Measurements from ENCODE around the gene MLXIP.

DNA sequence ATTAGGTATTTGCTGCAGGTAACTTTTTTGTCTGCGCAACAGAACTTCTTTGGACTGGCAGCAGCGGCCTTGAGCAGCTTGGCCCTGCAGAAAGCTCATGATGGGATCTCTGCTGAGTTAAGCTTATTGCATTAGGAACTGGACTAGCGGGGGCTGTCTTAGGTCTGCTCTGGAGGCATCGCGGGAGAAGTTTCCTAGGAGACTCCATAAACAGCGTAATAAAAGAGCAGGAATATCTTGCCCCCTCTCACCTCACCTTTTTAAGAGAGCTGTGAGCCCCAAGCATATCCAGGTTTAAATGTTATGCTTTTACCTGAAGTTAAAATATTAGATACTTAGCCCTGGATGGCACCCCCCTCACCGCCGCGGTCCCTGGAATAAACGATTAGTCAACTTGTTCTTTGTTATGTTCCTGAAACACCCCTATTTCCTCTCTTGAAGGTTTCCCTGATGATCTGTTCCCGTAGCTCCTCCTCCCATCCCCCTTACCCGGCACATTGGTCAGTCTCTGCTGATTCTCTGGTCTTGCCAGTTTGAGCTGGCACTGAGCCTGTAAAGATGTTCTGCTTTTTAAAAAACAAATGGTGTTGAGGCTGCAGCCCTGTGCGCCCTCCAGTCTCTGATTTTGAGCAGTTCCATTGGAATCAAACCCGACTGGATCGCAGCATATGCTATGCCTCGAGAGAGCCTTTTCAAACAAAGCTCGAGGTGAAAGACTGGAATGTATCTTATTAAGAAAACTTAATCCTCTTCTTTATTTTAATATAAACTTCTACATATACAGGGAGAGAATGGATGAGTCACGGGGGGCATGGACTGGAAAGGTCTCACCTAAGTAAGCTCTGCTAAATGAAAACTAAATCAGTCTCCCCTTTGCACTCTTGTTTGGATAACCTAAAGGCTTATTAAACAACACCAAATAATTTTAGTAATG is 1.9 kb downstream of the MLXIP start:
- TF ChIP-seq, protein P1, sequence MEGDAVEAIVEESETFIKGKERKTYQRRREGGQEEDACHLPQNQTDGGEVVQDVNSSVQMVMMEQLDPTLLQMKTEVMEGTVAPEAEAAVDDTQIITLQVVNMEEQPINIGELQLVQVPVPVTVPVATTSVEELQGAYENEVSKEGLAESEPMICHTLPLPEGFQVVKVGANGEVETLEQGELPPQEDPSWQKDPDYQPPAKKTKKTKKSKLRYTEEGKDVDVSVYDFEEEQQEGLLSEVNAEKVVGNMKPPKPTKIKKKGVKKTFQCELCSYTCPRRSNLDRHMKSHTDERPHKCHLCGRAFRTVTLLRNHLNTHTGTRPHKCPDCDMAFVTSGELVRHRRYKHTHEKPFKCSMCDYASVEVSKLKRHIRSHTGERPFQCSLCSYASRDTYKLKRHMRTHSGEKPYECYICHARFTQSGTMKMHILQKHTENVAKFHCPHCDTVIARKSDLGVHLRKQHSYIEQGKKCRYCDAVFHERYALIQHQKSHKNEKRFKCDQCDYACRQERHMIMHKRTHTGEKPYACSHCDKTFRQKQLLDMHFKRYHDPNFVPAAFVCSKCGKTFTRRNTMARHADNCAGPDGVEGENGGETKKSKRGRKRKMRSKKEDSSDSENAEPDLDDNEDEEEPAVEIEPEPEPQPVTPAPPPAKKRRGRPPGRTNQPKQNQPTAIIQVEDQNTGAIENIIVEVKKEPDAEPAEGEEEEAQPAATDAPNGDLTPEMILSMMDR (IDR thresholded peaks at IDR 0.05; ENCODE audit: borderline replicate concordance, extremely low read depth, low read length, poor library complexity, severe bottlenecking), result no peak
- no peak for TF ChIP-seq EZH2 (IDR thresholded peaks at IDR 0.05; ENCODE audit: borderline replicate concordance, low read depth, low read length, severe bottlenecking)
